NB4 (cell line): Measurements from ENCODE around the gene GPSM1.
"Not testable (repeated sequence)": the region's sequence is repeated elsewhere in the genome, so short reads cannot be mapped to it uniquely, and the experiment has no call there.

Experiments used
- DNase-seq: peaks from one replicate; pipeline ENCODE4 v3.0.0; 2010; ENCODE audit warnings: low read depth
- H3K4me3 ChIP-seq: one replicate; pipeline ENCODE4 v1.5.1; 2011; ENCODE audit warnings: mild to moderate bottlenecking, low read depth, low read length, moderate library complexity
- MYC ChIP-seq: IDR thresholded peaks from 2 replicates; pipeline ENCODE4 v1.6.1; 2011; ENCODE audit warnings: low read depth, low read length
- POLR2A ChIP-seq: IDR thresholded peaks from 2 replicates; pipeline ENCODE4 v1.6.1; 2011; ENCODE audit warnings: mild to moderate bottlenecking; ENCODE audit not compliant: insufficient read length; ENCODE audit errors: extremely low read depth
- TF ChIP-seq, protein P1 (sequence below): IDR thresholded peaks from one replicate; pipeline ENCODE4 v1.5.1; 2012; ENCODE audit warnings: low read depth, low read length
- TF ChIP-seq, protein P2 (sequence below): IDR thresholded peaks from 2 replicates; pipeline ENCODE4 v1.6.1; 2011; ENCODE audit warnings: low read depth, low read length

GPSM1 gene

DNA sequence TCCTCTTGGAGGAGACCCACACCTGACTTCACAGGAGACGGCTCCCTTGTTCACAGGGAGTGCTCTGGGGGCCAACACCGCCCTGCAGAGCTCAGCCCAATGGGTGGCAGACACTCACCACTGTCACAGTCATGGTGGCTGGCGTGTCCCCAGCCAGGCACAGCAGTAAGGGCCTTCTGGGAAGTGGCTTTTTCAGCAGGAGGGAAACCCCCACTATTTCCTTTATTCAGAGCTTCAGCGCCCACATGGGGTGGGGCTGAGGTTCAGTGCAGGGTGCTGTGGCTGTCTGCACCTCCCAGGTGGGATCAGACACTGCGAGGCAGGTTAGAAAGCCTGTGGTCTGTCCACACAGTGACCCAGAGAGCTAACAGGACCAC is 76.2 kb downstream of the GPSM1 start:
- no peak for TF ChIP-seq MYC
- TF ChIP-seq, protein P1, sequence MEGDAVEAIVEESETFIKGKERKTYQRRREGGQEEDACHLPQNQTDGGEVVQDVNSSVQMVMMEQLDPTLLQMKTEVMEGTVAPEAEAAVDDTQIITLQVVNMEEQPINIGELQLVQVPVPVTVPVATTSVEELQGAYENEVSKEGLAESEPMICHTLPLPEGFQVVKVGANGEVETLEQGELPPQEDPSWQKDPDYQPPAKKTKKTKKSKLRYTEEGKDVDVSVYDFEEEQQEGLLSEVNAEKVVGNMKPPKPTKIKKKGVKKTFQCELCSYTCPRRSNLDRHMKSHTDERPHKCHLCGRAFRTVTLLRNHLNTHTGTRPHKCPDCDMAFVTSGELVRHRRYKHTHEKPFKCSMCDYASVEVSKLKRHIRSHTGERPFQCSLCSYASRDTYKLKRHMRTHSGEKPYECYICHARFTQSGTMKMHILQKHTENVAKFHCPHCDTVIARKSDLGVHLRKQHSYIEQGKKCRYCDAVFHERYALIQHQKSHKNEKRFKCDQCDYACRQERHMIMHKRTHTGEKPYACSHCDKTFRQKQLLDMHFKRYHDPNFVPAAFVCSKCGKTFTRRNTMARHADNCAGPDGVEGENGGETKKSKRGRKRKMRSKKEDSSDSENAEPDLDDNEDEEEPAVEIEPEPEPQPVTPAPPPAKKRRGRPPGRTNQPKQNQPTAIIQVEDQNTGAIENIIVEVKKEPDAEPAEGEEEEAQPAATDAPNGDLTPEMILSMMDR = no peak
- DNase-seq = no peak
- H3K4me3 ChIP-seq = no peak overlapping the region

DNA sequence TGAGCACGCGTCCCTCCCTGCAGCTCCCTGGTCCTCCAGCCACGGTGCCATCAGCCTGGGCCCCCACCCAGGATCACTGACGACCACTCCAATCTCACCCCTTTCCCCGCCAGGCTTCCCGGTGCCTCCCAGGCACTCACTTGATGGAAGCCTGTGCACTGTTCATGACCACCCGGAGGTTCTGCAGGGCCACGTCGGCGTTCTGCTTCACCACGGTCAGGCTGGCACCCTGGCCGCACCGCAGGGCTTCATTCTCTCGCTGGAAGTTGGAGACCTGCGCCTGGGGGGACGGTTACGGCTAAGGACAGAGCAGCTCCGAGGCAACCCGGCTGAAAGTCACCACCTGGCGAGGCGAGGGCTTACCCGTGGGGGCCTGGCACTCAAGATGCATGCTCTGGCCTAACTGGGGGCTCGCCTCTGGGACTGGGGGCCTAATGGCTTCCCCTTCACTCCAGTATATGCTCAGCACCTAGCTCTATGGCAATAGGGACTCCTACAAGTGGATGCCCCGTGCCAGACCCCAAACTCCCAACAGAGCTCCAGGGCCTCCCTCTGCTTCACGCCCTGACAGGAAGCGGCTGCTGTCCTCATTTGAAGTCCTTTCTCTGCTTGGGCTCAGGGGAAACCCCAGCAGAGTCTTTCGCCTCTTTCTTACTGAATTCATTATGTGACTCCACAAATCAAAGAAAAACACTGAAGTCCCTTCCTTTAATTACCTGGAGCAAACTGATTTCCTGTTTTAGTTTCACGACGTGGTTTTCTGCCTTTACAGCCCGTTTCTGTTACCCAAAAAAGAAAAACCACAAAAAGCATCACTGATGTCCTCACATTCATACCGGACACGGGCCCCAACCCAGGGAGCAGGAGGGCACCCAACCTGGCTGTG is 76.8 kb downstream of the GPSM1 start:
- H3K4me3 ChIP-seq = no peak overlapping the region
- DNase-seq = no peak
- no peak for TF ChIP-seq MYC
- TF ChIP-seq, protein P1 = no peak
- no peak for TF ChIP-seq POLR2A

DNA sequence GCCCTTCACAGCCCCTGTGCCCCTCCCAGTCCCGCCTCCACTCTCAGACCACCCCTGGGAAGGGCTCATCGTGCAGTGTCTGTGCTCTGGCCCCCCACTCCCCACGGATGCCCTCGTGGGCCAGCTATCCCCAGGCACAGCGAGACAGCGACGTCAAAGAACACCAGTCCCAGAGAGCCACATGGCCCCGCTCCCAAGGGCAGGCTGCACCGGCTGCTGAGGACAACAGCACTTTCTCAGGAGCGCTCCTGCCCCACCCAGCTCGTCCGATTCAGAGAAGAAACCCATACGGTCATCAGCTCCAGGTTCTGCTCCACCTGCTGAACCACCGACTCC is 77.4 kb downstream of the GPSM1 start:
- TF ChIP-seq MYC (no peak), POLR2A (no peak)
- TF ChIP-seq, protein P1 = no peak
- TF ChIP-seq, protein P2, sequence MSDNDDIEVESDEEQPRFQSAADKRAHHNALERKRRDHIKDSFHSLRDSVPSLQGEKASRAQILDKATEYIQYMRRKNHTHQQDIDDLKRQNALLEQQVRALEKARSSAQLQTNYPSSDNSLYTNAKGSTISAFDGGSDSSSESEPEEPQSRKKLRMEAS = no peak
- no peak for DNase-seq
- H3K4me3 ChIP-seq = no peak overlapping the region

DNA sequence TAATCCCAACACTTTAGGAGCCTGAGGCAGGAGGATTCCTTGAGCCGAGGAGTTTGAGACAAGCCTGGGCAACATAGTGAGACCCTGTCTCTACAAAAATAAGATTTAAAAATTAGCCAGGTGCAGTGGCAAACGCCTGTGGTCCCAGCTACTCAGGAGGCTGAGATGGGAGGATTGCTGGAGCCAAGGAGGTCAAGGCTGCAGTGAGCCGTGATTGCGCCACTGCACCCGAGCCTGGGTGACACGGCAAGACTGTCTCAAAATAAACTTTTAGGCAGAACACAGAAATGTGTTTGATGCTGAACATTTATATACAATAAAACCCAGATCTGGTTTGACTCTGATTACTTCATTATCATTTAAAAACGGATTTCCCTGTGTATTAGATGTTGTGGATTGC is 78.1 kb downstream of the GPSM1 start:
- TF ChIP-seq, protein P2 = no peak
- TF ChIP-seq POLR2A = no peak
- no peak for TF ChIP-seq MYC
- TF ChIP-seq, protein P1 = no peak
- no peak for DNase-seq
- H3K4me3 ChIP-seq = no peak overlapping the region

DNA sequence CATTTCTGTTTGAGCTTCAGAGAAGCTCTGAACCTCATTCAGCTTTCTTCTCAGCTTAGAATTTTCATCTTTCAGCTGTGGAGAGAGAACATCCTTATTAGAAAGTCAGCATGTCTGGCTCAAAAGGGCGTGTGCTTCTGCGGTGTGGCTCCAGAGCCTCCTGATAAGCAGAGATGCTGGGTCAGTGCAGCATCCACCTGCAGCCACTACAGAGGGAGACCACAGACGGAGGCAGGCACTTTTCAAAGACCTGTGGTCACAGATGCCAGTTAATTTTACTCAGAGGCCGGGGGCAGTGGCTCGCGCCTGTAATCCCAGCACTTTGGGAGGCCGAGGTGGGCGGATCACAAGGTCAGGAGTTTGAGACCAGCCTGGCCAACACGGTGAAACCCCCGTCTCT is 78.6 kb downstream of the GPSM1 start:
- H3K4me3 ChIP-seq, DNase-seq: not testable (repeated sequence)

DNA sequence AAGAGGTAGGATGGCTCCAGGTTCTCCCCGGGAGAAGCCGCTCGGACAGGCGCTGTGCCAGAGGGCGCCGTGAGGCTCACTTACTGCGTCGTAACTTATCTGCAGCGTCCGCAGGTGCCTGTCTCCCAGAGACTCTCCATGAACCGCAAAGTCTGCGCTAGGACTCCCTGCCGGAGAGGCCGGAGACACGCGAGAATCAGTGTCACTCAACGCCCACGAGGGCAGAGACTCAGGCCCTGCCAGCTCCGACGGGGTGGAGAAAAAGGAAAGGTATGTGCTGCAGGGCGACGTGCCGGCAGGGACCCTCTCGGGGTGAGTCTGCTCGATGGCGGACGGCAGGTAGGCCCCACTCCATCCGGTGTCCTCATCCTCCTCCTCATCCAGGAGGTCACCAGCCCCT is 79.7 kb downstream of the GPSM1 start:
- not testable (repeated sequence) for DNase-seq, H3K4me3 ChIP-seq

DNA sequence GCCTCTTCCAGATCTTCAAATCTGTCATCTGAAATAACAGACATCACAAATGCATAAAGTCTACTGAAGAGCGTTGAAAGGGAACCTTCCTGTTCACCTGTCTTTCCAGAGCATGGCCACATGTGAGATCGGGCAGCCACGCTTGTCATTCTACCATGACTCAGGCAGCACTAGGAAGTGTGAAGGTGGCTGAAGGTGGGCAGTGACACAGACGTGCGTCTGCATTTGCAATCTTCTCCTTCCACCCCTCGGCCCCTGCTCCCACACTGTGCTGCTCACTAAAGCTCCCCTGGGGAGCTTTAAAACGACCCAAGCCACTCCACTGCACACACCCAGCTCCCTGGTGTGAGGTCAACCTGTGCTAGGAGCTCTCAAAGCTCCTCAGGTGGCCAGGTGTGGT is 80.6 kb downstream of the GPSM1 start:
- TF ChIP-seq, protein P2 = no peak
- TF ChIP-seq MYC (no peak), POLR2A (no peak)
- TF ChIP-seq, protein P1 = no peak
- no peak for DNase-seq
- H3K4me3 ChIP-seq = no peak overlapping the region
